Astrocyte of the cerebellum (primary cell): ENCODE results near the gene DNASE2B.
A peak's percentile ranks its signal among the peaks of the same experiment; 100 is the strongest.

ENCODE experiments used
- DNase-seq: peaks from one replicate; pipeline ENCODE4 v3.0.0-alpha.2; 2011; ENCODE audit warnings: low read depth
- H3K4me3 ChIP-seq: 2 replicates; pipeline ENCODE4 v1.5.1; 2011; ENCODE audit warnings: mild to moderate bottlenecking, low read depth, low read length, moderate library complexity
- in situ Hi-C: cut with HindIII; loops from 2 replicates; pipeline ENCODE4 v1.10.0; 2017; ENCODE audit warnings: low sequenced_read_pairs
- TF ChIP-seq, protein P1 (sequence below): IDR thresholded peaks from 2 replicates; pipeline ENCODE4 v1.5.1; 2012; ENCODE audit warnings: low read length, low read depth, moderate library complexity, mild to moderate bottlenecking; ENCODE audit errors: missing control alignments

The DNASE2B gene

DNA sequence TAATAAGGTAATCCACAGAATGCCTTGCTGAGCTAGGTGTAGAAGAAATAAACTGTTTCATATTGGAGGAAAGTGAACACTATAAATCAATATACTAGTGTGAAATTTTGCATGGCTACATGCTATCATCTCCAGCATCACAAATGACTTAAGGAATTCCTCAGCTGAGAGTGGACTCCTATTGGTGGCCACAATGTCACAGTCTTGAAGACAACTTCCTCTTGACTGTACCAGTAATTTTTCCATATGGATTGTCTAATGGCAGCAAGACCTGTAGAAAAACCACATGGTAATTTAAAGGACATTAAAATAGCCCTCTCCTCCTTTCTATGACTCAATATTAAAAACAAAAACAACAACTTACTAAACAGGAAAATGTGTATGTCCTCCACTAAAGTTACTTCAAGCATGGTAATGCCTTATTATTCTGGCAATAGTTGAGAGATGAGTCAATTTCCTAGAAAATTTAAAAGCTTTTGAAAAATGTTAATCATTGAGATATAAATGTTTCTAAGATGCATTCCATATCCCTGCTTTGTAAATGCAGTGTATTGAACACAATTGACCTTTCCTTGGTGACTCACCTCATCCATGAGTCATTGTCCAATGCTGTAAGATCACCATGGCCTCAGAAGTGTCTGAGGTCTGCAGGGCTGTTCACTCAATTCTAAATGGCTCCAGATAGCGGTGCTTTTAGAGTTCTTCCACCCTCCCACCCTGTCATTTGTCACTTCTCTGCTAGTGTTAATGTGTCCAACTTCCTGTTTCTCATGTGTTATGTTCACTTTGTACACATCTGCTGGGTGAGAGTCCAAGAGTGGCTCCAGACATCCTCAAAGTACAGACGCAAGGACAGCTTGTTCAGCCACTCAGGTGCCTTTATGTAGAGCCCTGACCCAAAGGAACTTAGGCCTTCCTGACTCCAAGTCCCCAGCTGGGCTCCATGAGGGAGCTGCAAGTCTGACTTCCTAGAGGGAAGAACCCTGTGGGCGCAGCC, 32.8 kb upstream of the DNASE2B start:
- in situ Hi-C loops, result no loop called here
- H3K4me3 ChIP-seq, result no peak overlapping the region
- TF ChIP-seq, protein P1, sequence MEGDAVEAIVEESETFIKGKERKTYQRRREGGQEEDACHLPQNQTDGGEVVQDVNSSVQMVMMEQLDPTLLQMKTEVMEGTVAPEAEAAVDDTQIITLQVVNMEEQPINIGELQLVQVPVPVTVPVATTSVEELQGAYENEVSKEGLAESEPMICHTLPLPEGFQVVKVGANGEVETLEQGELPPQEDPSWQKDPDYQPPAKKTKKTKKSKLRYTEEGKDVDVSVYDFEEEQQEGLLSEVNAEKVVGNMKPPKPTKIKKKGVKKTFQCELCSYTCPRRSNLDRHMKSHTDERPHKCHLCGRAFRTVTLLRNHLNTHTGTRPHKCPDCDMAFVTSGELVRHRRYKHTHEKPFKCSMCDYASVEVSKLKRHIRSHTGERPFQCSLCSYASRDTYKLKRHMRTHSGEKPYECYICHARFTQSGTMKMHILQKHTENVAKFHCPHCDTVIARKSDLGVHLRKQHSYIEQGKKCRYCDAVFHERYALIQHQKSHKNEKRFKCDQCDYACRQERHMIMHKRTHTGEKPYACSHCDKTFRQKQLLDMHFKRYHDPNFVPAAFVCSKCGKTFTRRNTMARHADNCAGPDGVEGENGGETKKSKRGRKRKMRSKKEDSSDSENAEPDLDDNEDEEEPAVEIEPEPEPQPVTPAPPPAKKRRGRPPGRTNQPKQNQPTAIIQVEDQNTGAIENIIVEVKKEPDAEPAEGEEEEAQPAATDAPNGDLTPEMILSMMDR, result no peak
- peak; percentile 95 for DNase-seq

- peak; percentile 62 for DNase-seq
- no peak overlapping the region for H3K4me3 ChIP-seq
- in situ Hi-C loops, result no loop called here
- TF ChIP-seq, protein P1, result no peak
Measured at GRCh38 chr1:84366786-84367185, 31.5 kb upstream of the DNASE2B start.

- TF ChIP-seq, protein P1, result no peak
- in situ Hi-C loops, result no loop called here
- DNase-seq, result no peak
- H3K4me3 ChIP-seq, result no peak overlapping the region
Measured at GRCh38 chr1:84367219-84367618, 31.1 kb upstream of the DNASE2B start.

- DNase-seq, result no peak
- no peak overlapping the region for H3K4me3 ChIP-seq
- TF ChIP-seq, protein P1, result no peak
- in situ Hi-C loops, result no loop called here
Measured at GRCh38 chr1:84368441-84368840, 29.8 kb upstream of the DNASE2B start.

GRCh38 chr1:84370266-84370665, 28.0 kb upstream of the DNASE2B start:
- H3K4me3 ChIP-seq, result no peak overlapping the region
- TF ChIP-seq, protein P1, result no peak
- in situ Hi-C loops, result no loop called here

DNA sequence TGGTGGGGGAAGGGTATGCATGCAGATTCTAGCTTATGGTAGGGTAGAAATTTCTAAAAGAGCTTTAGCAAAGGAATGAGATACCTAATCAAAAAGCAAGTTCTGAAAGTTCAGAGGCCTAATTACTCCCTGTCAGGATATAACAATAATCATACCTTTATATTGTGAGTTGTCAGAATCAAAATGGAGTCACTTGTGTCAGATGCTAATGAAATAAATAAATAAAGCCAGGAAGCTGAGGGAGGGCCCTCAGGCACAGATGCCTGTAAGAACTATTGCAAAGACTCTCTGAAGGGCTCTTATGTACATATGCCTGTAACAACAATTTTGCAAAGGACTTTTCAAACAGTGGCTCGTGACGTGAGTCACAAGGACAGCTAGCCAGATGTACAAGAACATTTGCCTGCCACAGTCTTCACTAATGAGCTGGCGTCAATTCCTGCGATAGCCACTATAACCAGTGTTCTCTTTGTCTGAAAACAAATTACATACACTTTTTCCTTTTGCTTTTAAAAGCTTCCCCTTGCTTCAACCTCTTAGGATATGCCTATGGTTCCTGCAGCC, 27.4 kb upstream of the DNASE2B start:
- no peak for DNase-seq
- in situ Hi-C loops, result no loop called here
- TF ChIP-seq, protein P1, result no peak
- no peak overlapping the region for H3K4me3 ChIP-seq

More at GRCh38 chr1:84370266-84370665, 28.0 kb upstream of the DNASE2B start:
- no peak for DNase-seq
